Renal pelvis (tissue), 4 donors: ENCODE measurements around the gene PARD6G. TPM values are rescaled to one million over a fixed set of nuclear protein-coding genes. Genes with fewer than 3 reads are reported as not detected.
"Not testable (repeated sequence)": the region's sequence is repeated elsewhere in the genome, so short reads cannot be mapped to it uniquely, and the experiment has no call there.

Experiments used
- DNase-seq: peaks from one replicate; pipeline ENCODE4 v3.0.0-alpha.2; 2013
- polyA plus RNA-seq, 3 donors: library from polyadenylated mRNA; unstranded; fragments of 120-200 nt; gene quantifications; one replicate each; pipeline ENCODE4 v1.2.1, GENCODE V29; 2013; ENCODE audit not compliant: insufficient read length in 3 of 3

PARD6G gene
- polyA plus RNA-seq, 3 donors, result 30.7 to 32.2 (median 31.1) TPM

DNA sequence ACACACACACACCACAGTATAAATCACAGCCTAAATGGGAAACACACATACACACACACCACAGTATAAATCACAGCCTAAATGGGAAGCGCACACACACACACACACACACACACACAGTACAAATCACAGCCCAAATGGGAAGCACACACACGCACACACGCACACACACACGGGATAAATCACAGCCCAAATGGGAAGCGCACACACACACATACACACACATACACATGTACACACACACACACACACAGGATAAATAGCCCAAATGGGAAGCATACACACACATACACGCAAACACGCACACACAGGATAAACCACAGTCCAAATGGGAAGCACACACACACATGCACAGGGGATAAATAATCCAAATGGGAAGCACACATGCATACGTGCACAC is 70.2 kb downstream of the PARD6G start:
- DNase-seq, result no peak

DNA sequence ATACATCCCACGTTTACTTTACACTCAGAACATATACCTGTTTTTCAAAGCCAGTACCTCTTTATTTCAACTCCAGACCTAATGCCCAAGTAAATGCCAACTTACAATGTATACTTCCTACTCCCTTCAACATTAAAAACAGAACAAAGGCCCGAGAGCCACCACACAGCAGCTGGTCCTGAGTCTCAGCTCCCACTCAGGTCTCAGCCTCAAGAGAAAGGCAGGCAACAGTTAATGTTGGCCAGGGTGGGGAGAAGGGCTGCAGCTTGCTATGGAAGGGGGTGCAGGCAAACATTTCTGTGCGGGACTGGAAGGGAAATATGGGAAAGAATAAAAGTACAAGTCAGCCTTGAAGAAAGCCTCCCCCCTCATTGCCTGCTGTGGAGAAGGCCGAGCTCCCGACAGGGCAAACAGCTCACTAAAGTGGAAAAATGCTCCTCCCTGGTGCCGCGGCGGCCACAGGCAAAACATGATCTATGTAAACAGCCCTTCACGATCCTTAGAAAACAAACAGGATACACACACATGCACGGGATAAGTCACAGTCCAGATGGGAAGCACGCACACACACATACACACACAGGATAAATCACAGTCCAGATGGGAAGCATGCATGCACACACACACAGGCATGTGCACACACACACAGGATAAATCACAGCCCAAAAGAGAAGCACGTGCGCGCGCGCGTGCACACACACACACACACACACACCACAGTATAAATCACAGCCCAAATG is 70.8 kb downstream of the PARD6G start:
- peak; percentile 38 for DNase-seq

DNA sequence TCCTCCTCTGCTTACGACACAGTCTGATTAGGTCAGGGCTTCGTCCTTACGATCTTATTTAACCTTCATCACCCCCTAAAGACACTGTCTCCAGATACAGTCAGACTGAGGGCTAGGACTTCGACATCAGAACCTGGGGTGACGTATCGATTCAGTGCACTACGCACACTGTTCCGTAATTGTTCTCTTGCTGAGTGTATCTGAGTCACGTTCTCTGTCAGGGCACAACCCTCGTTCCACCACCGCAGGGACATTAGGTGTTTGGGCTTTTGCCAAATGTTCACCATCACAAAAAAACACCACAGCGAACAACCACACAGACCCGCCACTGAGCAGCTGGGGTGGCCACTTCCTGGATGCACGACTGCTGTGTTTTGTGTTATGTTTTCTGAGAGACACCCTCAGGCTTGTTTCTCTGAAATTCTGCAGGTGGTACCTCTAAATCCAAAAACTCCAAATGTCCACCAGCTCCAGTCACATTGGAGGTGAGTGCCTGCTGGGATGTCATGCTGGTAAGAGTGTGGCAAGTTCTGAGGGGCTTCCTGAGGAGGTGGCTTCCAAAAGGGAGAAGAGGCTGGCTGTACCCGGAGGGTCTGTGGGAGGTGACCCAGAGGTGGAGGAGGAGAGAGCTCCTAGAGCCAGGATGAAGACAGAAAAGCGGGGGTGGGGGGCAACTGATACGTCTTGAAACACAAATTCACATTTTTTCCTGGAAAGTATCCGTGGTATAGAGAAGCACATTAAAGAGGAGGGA is 71.7 kb downstream of the PARD6G start:
- no peak for DNase-seq

DNA sequence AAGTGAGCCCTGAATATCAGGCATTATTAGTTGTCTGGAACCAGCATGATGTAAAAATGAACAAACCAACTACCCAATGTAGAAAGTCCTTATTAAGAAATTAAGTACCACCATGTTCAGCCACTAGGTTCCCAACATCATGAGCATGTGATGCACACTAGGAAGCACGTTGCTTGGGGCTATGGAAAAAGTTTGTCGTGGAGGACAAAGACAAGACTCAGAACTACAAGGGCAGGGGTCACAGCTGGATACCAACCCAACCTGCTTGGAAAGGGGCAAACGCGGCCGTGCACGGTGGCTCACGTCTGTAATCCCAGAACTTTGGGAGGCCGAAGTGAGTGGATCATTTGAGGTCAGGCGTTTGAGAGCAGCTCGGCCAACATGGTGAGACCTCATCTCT is 74.3 kb downstream of the PARD6G start:
- no peak for DNase-seq

DNA sequence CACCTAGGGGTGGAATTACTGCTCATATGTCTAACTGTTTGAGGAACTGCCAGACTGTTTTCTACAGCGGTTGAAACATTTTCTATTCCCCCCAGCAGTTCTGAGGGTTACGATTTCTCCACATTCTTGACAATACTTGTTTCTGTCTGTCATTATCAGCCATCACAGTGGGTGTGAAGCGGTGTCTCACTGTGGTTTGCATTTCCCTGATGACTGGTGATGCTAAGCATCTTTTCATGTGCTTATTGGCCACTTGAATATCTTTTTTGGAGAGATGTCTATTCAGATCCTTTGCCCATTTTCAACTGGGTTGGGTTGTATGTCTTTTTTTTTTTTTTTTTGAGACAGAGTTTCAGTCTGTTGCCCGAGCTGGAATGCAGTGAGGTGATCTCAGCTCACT is 75.3 kb downstream of the PARD6G start:
- no peak for DNase-seq

DNA sequence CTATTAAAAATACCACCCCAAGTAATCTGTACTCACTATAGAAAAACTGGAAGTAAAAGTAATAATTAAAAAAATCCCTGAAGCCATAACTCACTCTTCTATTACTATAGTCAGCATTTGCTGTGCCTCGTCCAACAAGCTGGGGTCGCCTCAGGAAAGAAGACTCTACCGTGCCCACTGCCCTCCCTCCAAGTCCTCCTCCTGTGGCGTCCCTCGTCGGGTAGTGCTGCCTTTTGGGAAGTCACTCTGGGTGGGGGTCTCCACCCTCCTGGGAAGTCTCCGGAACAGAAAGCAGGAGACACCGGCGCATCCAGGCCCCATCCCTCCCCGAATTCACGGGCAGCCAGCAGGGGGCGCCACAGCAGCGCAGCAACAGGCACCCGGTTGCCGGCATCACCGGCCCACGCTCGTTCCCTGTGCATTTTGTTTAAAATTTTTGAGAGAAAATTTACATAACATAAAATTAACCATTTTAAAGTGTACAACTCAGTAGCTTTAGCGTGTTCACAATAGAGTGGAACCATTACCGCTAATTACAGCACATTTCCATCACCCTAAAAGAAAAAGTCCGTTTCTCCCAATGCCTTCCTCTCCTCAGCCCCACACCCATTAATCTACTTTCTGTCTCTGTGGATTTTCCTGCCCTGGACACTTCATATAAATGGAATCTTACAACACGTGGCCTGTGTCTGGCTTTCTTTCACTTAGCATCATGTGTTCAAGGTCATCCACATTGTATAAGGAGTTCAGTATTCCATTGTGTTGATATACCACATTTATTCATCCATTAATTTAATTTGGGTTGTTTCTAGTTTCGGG is 76.1 kb downstream of the PARD6G start:
- DNase-seq, result no peak

DNA sequence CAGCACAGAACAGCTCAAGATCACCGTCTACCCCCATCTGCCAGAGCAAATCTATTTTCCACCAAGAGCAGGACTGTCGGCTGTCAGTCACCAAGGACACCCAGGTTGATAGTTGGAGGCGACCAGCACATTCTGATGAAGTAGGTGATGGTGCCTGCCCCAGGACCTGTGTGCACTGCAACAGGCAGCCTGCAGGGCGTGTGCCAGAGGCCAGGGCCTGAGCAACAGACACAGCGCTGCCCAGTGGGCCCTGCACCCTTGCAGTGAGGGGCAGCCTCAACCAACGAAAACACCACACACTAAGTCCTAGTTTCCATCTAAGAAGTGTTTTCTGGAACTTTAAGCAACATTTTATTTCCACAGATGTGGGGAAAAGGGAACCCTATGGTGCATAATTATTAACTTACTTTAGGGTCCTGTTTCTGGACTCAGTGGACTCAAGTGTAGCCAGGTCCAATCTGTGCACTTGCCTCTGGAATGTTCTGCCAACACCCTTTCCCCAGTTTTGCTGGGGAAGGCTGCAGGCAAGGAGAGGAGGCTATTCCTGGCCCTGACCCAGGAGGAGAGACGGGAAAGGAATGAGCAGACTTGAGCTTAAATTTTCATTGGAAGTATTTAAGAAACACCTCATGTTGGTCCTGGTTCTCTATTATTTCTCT is 76.8 kb downstream of the PARD6G start:
- DNase-seq, result no peak

DNA sequence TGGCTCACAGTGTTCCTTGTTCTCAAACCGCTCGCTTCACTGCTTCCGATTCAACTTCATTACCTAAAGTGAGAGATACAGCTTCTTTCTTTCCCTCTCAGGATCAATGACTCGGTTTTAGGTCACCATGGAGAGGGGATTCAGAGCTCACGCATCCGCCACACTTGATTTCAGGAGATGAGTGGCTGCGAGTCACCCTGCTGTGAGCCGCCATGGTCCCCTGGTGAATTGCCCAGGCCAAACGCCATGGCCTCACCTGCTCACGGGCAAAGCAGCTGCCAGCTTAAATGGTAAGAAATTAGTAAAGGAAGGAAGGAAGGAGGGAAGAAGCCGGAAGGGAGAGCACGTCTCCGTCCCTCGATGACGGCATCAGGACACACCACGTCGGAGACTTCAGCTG is 77.7 kb downstream of the PARD6G start:
- no peak for DNase-seq

DNA sequence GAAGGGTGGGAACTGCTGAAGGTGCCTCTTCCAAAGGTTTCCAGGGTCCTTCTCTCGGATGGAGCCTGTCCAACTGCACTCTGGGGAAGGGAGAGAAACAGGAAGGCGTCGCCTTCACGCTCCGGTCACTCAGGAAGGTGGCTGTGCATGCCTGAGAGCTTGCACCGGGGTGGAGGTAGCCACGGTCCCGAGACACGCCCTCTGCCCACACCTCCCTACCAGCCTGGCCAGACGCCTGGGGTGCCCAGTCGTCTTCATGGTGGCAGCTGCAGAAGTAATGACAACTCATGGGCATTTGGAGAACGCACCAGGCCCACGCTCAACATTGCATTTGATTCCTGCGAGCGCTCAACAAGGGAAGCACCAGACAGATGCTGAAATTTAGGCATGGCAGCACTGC is 78.3 kb downstream of the PARD6G start:
- no peak for DNase-seq

DNA sequence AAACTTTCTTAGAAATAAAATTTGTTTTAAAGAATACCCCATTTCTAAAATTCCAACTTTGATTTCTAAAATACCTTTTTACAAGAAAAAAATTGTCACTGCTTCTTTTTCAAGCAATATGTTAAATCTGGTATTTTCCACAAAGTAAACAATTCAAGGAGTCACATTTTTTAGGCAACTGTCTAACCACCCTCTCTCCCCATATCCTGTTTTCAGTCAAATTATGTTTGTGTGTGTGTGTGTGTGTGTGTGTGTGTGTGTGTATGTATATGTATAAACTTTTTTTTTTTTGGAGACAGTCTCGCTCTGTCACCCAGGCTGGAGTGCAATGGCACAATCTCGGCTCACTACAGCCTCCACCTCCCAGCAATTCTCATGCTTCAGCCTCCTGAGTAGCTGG is 79.0 kb downstream of the PARD6G start:
- no peak for DNase-seq

DNA sequence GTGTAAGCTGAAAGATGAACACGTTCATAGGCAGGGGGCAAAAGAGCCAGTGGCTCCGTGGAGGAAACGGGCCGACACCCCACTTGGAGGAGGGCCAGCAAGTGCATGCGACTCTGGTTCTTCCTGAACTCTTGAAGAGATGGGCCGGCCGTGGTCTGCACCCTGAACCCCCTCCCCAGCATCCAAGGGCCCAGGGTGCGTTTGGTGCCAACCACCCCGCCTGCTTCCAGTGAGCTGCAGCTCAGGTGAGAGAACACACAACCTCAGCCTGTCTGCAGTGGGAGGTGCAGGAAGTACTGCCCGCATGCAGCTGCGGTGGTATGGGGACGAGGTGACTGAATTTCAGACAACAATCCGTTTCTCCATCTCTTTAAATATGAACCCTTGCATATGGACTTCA is 79.4 kb downstream of the PARD6G start:
- DNase-seq, result no peak

DNA sequence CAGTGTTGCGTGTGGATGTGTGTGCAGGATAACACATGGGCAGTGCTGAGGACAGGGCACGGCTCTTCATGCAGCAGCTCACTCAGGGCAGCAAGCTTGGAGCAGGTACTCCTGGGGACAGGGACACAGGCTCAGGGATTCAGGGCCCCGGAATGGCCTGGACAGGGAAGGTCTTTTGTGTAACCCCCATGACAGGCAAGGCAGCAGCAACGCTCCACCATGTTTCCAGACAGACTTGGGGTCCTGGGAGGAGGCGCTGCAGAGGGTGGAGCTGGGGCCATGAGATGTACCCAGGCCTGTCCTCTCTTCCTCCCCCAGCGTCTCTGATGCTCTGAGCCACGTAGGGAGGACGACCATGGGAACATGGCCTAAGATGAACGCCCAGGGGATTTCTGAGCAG is 80.0 kb downstream of the PARD6G start:
- no peak for DNase-seq

DNA sequence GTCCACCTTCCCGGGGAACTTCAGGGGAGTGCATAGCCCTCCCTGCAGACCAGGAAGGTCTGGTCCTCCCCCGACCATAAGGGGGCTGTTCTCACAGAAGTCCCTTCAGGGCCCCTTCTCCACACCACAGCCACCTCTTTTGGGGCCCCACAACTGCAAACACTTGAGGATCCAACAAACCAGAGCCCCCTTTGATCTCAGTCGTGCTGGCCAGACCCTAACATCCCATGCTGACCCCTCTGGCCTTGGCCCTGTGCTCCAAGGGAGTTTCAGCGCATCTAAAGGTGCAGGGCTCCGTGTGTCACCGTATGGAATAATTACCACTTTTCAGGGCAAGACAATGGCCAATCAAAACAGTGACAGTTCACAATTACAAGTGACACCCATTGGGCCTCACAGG is 80.6 kb downstream of the PARD6G start:
- DNase-seq, result no peak

DNA sequence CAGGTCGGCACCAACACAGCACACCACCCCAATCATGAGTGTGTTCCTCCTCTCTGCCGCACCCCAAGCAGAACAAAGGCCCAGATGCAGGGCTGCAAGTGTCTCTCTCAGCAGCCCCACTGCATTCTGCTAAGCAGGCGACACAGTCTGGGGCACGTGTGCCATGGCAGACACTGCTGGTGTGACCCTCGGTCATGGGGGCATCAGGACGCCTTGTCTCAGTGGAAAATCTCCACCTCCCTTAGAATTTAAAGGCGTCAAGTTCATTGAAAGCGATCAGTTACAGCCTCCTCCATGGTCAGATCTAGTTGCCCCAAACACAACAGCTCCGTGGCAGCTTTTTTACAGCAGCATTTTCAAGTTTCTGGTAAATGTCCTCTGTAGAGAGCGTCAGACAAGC is 81.1 kb downstream of the PARD6G start:
- no peak for DNase-seq

DNA sequence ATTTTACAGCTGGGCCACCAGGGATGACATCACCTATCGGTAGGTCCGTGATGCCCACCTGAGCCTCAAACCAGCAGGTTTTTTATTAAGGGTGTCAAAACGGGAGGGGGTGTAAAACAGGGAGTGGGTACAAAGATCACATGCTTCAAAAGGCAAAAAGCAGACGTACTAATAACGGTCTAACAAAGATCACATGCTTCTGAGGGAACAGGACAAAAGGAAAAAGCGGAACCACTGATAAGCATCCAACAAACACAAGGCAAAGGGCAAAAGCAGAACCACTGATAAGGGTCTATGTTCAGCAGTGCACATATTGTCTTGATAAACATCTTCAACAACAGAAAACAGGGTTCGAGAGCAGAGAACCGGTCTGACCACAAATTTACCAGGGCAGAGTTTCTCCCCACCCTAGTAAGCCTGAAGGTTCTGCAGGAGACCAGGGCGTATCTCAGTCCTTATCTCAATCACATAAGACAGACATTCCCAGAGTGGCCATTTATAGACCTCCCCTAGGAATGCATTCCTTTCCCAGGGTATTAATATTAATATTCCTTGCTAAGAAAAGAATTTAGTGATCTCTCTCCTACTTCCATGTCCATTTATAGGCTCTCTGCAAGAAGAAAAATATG is 82.5 kb downstream of the PARD6G start:
- DNase-seq, result not testable (repeated sequence)

DNA sequence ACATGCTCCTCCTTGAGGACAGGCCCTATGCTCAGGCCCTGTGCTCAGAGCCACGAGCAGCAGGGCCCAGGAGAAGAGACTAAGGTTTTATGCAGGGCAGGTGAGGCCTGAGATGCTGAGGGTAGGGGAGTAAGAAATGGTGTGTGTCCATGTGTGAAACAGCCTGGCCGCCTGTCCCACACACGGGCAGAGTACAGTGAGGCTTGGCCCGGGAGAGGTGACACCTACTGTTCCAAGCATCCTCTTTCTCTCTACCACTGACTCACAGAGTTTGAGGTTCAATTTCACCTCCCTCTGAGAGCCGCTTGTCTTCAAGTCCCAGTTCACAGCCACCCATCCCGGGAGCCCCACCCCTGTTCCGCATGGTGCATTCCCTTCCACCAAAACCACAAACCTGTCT is 84.1 kb downstream of the PARD6G start:
- DNase-seq, result no peak

DNA sequence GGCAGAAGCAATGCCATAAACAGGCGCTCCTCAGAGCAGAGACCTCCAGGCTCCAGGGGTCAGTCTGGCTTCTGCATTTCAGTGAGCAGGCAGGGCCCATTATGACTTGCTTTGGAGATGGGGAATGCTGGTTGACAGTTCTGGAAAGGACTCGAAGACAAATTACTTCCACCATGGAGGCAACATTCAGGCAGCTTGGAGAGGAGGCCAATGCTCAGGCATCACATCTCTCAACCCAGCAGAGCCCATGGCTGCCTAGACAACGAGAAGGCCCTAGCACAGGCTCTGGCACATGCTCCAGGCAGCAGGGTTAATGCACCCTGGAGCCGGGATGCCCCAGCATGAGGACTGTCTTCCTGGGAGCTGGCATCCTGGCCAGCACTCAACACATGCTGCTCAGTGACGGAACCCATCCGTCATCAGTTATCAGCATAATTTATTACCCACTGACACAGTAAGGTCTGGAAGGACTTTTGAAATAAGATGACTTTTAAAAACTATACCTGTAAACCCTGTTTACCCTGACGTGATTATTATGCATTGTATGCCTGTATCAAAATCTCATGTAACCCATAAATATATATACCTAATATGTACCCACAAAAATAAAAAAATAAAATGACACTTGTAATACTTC is 85.4 kb downstream of the PARD6G start:
- DNase-seq, result no peak

DNA sequence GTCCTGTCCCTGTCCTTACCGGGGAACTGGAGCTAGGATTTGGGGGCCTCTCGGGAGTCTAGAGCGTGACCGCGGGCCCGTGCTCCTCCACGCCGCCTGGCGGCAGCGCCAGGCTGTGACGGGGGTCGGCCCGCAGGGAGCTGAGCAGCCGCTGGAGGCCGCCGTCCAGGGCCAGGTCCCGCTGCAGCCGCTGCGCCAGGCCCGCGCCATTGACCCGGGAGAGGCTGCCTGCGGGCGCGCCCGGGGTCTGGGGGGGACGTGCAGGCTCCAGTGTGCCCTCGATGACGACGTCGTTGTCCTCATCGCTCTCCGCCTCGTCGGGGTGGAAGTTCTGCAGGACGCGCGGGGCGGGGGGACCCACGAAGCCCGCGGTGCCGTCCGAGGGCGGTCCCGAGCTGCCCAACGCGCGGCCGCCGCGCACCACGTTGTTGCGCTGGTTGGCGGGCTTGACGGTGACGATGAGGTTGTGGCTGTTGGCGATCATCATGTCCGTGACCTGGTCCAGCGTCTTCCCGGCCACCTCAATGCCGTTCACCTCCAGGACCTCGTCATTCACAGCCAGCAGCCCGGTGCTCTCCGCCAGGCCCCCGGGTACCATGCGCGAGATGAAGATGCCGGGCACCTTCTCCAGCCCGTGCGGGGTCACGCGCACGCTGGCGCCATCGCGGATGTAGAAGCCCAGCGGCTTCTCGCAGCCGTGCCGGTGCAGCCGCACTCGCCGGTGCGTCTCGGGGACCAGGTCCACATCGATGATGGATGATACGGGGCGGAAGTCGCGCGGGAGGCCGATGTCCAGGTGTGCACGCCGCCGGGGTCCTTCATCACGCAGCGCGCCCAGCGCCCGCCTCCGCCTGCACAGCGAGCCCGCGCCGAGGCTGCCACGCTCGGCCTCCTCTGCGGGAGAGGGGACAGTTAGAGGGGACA is 87.3 kb downstream of the PARD6G start:
- DNase-seq, result no peak

DNA sequence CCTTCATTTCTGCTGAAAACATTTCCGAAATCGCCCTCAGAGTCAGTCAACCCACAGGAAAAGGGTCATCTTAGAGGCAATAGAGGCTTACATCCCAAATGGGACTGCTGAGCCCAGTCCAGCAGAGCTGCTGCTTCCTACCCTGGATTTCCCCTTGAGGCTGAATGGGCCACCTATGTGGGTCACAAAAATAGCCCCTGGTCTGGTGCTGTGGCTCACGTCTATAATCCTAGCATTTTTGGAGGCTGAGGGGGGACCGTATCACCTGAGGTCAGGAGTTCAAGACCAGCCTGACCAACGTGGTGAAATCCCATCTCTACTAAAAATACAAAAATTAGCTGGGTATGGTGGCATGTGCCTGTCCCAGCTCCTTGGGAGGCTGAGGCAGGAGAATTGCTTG is 88.9 kb downstream of the PARD6G start:
- no peak for DNase-seq

DNA sequence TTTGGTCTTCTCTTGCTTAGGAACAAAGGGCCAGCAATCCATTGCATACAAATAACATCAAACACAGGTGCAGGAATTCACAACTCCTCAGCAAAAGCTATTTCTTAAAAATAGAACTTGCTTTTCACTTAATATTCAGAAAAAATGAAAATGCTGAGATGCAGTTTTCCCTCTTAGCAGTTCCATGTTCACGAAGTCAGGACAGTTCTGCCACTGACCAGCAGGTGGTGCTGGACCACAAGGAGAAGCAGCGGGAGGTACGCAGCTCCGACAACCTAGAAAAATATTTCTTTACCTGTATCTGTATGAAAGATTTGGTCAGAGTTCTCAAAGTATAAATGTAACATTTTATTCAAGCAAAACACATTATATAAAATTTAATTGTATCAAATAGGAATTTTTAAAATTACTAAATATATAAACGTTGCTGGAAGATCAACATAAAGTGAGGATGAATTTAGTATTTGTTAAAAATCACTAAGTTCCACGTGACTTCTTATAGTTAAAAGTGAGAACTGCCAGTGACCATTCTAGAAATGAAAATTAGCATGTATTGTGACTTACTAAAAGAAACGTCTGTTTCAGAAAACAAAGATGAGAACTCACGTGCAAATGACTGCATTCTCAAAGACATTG is 89.5 kb downstream of the PARD6G start:
- peak; percentile 68 for DNase-seq
